AG04449 (cell line): Measurements from ENCODE around the gene ANKS4B.
A peak's percentile ranks its signal among the peaks of the same experiment; 100 is the strongest.

Source experiments
- CTCF ChIA-PET: fragments of 350-600 bp; formaldehyde crosslinking; extraction: SDS; loops from one replicate; lab custom pipeline; 2021; ENCODE audit warnings: antibody characterized with exemption; lab: Yijun Ruan, JAX
- POLR2A ChIA-PET: fragments of 400-600, 350-600 bp; formaldehyde crosslinking; extraction: SDS; loops from one replicate; lab custom pipeline; 2020; ENCODE audit warnings: antibody characterized with exemption, inconsistent platforms; lab: Yijun Ruan, JAX
- DNase-seq: peaks from one replicate; pipeline ENCODE4 v3.0.0-alpha.2; 2010; ENCODE audit warnings: low read depth, low spot score
- H3K4me3 ChIP-seq: 2 replicates; pipeline ENCODE4 v1.5.1; 2011; ENCODE audit warnings: low read depth, mild to moderate bottlenecking, control low read depth, low read length
- TF ChIP-seq, protein P1 (sequence below): IDR thresholded peaks from one replicate; pipeline ENCODE4 v1.5.1; 2011; ENCODE audit warnings: mild to moderate bottlenecking, moderate library complexity, low read length, control low read depth, inconsistent platforms; ENCODE audit not compliant: insufficient read depth; ENCODE audit errors: missing control alignments

ANKS4B gene

DNA sequence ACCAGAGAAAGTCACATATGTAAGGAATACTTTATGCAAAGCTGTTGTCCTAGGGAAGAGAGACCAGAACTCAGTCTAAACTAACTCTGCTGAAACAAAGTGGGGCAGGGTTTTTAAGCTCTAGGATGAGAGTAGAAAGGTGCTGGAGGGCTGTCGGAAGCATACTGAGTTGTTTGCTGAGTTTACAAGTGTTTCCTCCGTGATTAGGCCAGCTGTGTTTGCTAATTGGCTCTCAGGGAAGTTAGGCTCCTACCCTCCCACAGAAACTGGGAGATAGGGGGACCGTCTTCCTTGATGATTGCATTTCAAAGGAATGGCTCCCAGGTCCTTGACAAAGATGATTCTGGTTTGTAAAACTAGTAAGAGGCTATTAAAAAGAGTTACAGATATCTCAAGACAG is 69.0 kb downstream of the ANKS4B start:
- ChIA-PET POLR2A (interaction anchor here (0.6 to 1.3 kb wide), 3 partner anchors 135 to 146 kb away, joined by 3 to 4 read pairs (median 3); partner anchors contain the start of gene LDAF1), CTCF (interaction anchor here (0.6 to 4.1 kb wide), 10 partner anchors 11 to 497 kb away, joined by 3 to 87 read pairs (median 6); partner anchors contain the start of genes ERI2, LDAF1 and REXO5)
- DNase-seq = no peak
- TF ChIP-seq, protein P1, sequence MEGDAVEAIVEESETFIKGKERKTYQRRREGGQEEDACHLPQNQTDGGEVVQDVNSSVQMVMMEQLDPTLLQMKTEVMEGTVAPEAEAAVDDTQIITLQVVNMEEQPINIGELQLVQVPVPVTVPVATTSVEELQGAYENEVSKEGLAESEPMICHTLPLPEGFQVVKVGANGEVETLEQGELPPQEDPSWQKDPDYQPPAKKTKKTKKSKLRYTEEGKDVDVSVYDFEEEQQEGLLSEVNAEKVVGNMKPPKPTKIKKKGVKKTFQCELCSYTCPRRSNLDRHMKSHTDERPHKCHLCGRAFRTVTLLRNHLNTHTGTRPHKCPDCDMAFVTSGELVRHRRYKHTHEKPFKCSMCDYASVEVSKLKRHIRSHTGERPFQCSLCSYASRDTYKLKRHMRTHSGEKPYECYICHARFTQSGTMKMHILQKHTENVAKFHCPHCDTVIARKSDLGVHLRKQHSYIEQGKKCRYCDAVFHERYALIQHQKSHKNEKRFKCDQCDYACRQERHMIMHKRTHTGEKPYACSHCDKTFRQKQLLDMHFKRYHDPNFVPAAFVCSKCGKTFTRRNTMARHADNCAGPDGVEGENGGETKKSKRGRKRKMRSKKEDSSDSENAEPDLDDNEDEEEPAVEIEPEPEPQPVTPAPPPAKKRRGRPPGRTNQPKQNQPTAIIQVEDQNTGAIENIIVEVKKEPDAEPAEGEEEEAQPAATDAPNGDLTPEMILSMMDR = no peak
- H3K4me3 ChIP-seq = peak overlapping the region; percentile 80

GRCh38 chr16:21302898-21303528 is 69.5 kb downstream of the ANKS4B start:
- peak; percentile 51 for DNase-seq
- no peak overlapping the region; the same call in 1 of the 2 replicates for H3K4me3 ChIP-seq
- TF ChIP-seq, protein P1 = no peak
- POLR2A ChIA-PET = interaction anchor here (0.6 to 1.3 kb wide), 3 partner anchors 136 to 146 kb away, joined by 3 to 4 read pairs (median 3); partner anchors contain the start of gene LDAF1
- CTCF ChIA-PET = interaction anchor here (0.6 to 4.1 kb wide), 10 partner anchors 11 to 498 kb away, joined by 3 to 87 read pairs (median 6); partner anchors contain the start of genes ERI2, LDAF1 and REXO5
